ENCODE data around the gene TMEM184B.

The TMEM184B gene

DNA sequence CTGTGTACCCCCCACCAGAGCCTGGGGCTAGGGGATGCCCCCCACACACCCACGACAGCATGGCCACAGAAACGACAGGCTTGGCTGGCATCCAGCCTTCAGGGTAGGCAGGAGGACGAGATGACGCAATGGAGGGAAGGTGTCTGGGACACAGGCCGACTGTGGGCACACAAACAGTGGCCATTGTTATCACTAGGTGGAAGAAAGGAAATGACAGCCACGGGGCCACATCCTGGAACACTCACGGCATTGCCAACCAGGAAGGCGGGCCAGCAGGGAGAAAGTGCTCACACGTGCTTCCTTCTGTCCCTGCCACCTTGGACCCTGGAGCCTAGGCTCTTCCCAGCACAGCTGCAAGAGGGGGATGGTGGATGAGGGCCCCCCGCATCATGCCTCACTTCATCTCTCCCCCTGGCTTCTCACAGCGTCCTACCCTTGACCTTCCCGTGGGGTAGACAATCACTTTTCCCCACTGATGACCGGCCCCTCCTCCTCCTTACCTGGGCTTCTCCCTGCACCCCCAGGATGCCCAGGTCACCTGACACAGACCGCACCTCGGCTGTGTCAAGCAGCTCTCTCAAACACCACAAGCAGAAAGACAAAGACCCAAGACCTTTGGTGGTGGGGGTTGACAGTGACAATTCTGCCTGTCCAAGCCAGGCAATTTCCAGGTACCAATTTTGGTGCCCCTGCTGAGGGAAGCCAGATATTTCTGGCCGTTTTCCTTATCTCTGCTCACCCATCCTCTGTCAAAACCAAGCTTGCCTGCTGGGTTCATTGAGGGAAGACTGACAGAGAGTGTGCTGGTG, 99.8 kb downstream of the TMEM184B start:
- Histone ChIP-seq H3K27ac (ENCODE audit: low read depth, low read length) (no peak overlapping the region), H3K4me2 (ENCODE audit: low read depth, low read length, poor library complexity, severe bottlenecking) (no peak overlapping the region)

DNA sequence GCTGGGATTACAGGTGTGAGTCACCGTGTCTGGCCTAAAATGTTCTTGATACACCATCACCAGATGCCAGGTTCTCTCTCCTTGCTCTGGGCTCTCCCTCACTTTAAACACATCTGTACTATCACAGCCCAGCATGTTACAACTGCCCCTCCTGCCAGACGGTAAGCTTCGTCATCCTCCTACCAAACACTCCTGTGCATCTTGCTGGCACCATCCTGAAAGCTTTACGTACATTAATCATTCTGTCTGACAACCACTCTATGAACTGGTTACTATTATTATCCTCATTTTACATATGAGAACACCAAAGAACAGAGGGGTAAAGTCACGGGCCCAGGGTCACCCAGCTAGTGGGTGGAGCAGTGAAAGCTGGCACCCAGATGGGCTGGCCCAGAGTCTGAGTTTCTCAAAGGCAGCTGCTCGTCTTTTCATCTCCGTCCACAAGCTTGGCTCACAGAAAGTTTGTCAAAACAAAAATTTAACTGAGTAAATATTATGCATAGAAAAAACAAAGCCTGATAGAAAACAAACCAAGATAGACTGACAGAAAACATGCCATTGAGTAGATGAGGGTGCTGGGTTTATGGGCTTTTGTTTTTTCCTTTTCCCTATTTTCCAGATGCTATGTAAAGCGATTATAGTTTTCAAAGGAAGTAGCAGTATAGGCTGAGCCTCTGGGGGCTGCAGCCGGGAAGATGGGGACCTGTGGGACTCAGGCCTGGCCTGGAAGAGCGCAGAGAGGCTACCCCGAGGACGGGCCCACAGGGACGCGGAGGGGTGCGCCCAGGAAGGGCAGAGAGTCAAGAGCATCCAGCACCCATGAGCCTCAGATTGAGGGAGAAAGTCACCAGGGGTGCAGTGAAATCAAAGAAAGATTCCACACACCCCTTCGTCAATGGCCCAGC, 100.6 kb downstream of the TMEM184B start:
- H2AFZ ChIP-seq (ENCODE audit: low read depth, low read length, severe bottlenecking): no peak overlapping the region
- H3K27ac ChIP-seq (ENCODE audit: low read depth, low read length): no peak overlapping the region
- no peaks in the 10 kb centered on the region for H4K20me1 ChIP-seq (ENCODE audit: low read depth, low read length)
- H3K4me2 ChIP-seq (ENCODE audit: low read depth, low read length, poor library complexity, severe bottlenecking): no peak overlapping the region
- H3K9me3 ChIP-seq (ENCODE audit: insufficient read depth, low read length): no peaks in the 10 kb centered on the region
- H3K9ac ChIP-seq (ENCODE audit: low read length): no peak overlapping the region
- no peaks in the 10 kb centered on the region for H3K27me3 ChIP-seq (ENCODE audit: low read length)
- H3K36me3 ChIP-seq (ENCODE audit: low read length): no peaks in the 10 kb centered on the region
- no peaks in the 10 kb centered on the region for H3K79me2 ChIP-seq (ENCODE audit: insufficient read depth, low read length)
- no peak overlapping the region for H3K4me3 ChIP-seq (ENCODE audit: insufficient read depth, low read length, poor library complexity, severe bottlenecking)
- TF ChIP-seq, protein P1, sequence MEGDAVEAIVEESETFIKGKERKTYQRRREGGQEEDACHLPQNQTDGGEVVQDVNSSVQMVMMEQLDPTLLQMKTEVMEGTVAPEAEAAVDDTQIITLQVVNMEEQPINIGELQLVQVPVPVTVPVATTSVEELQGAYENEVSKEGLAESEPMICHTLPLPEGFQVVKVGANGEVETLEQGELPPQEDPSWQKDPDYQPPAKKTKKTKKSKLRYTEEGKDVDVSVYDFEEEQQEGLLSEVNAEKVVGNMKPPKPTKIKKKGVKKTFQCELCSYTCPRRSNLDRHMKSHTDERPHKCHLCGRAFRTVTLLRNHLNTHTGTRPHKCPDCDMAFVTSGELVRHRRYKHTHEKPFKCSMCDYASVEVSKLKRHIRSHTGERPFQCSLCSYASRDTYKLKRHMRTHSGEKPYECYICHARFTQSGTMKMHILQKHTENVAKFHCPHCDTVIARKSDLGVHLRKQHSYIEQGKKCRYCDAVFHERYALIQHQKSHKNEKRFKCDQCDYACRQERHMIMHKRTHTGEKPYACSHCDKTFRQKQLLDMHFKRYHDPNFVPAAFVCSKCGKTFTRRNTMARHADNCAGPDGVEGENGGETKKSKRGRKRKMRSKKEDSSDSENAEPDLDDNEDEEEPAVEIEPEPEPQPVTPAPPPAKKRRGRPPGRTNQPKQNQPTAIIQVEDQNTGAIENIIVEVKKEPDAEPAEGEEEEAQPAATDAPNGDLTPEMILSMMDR (IDR thresholded peaks at IDR 0.05; ENCODE audit: insufficient read depth, low read length, poor library complexity, severe bottlenecking): no peak
- TF ChIP-seq EZH2phosphoT487 (conservative IDR thresholded peaks at IDR 0.05; ENCODE audit: low read length): no peak
- H3K9me2 ChIP-seq (replicated peaks; ENCODE audit: insufficient read depth, low read length): no peaks in the 10 kb centered on the region
- no peaks in the 10 kb centered on the region for H3F3A ChIP-seq (ENCODE audit: insufficient read depth)

More for the DNA sequence above, 99.8 kb downstream of the TMEM184B start:
- H3K4me3 ChIP-seq (ENCODE audit: insufficient read depth, low read length, poor library complexity, severe bottlenecking): no peak overlapping the region
- H4K20me1 ChIP-seq (ENCODE audit: low read depth, low read length): no peaks in the 10 kb centered on the region
- no peaks in the 10 kb centered on the region for H3K79me2 ChIP-seq (ENCODE audit: insufficient read depth, low read length)
- H3K9ac ChIP-seq (ENCODE audit: low read length): no peak overlapping the region
- no peaks in the 10 kb centered on the region for H3F3A ChIP-seq (ENCODE audit: insufficient read depth)
- no peaks in the 10 kb centered on the region for H3K27me3 ChIP-seq (ENCODE audit: low read length)
- H2AFZ ChIP-seq (ENCODE audit: low read depth, low read length, severe bottlenecking): no peak overlapping the region
- no peaks in the 10 kb centered on the region for H3K9me3 ChIP-seq (ENCODE audit: insufficient read depth, low read length)
- H3K9me2 ChIP-seq (replicated peaks; ENCODE audit: insufficient read depth, low read length): no peaks in the 10 kb centered on the region
- H3K36me3 ChIP-seq (ENCODE audit: low read length): no peaks in the 10 kb centered on the region
- no peak for TF ChIP-seq EZH2phosphoT487 (conservative IDR thresholded peaks at IDR 0.05; ENCODE audit: low read length)
- TF ChIP-seq, protein P1 (IDR thresholded peaks at IDR 0.05; ENCODE audit: insufficient read depth, low read length, poor library complexity, severe bottlenecking): no peak

DNA sequence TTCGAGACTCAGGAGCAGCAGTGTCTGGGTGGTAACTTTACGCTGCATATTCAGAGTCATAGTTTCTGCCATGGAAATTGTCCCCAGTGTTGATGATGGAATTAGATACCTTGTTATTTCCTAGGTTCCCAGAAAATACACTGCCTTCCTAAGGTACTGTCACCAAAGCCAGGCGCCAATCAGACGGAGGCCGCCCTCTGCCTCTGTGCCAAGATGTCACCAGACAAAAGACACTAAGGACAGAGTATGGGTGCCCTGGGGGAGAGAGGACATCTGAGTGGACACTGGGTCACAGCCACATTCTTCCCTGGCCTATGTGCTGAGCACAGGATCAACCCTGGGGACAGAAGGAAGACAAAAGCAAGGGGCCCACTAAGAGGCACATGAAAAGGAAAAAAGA, 102.3 kb downstream of the TMEM184B start:
- H3K4me3 ChIP-seq (ENCODE audit: insufficient read depth, low read length, poor library complexity, severe bottlenecking): no peak overlapping the region
- no peaks in the 10 kb centered on the region for H4K20me1 ChIP-seq (ENCODE audit: low read depth, low read length)
- no peak for TF ChIP-seq EZH2phosphoT487 (conservative IDR thresholded peaks at IDR 0.05; ENCODE audit: low read length)
- TF ChIP-seq, protein P1 (IDR thresholded peaks at IDR 0.05; ENCODE audit: insufficient read depth, low read length, poor library complexity, severe bottlenecking): no peak
- no peaks in the 10 kb centered on the region for H3K9me3 ChIP-seq (ENCODE audit: insufficient read depth, low read length)
- no peaks in the 10 kb centered on the region for H3K79me2 ChIP-seq (ENCODE audit: insufficient read depth, low read length)
- no peaks in the 10 kb centered on the region for H3K36me3 ChIP-seq (ENCODE audit: low read length)
- no peaks in the 10 kb centered on the region for H3F3A ChIP-seq (ENCODE audit: insufficient read depth)
- H3K9me2 ChIP-seq (replicated peaks; ENCODE audit: insufficient read depth, low read length): no peaks in the 10 kb centered on the region
- H3K27ac ChIP-seq (ENCODE audit: low read depth, low read length): no peak overlapping the region
- H2AFZ ChIP-seq (ENCODE audit: low read depth, low read length, severe bottlenecking): no peak overlapping the region
- no peaks in the 10 kb centered on the region for H3K27me3 ChIP-seq (ENCODE audit: low read length)
- no peak overlapping the region for H3K9ac ChIP-seq (ENCODE audit: low read length)
- H3K4me2 ChIP-seq (ENCODE audit: low read depth, low read length, poor library complexity, severe bottlenecking): no peak overlapping the region

All from SU-DHL-6 (cell line).